K562 (cell line): ENCODE results near the gene COQ5. TPM values are rescaled to one million over a fixed set of nuclear protein-coding genes. Genes with fewer than 3 reads are reported as not detected.

Experiments used
- ATAC-seq: fragments of 200-7000 bp; cut with Tn5 transposase; 3 replicates; pipeline ENCODE4 v1.9.1; 2020; ENCODE audit warnings: moderate library complexity
- BruUV-seq: library from RNA; stranded (reverse); fragments of 400-500 nt; replicated peaks from 2 replicates; lab custom pipeline; 2021; lab: Mats Ljungman, UMichigan
- CTCF ChIA-PET: fragments of 300-600 bp; formaldehyde crosslinking; extraction: SDS; loops from one replicate; lab custom pipeline; 2021; ENCODE audit warnings: low intra/inter-chr PET ratio; lab: Yijun Ruan, JAX
- POLR2A ChIA-PET: fragments of 300-600, 350-650 bp; sonication (Branson Sonifier 250); formaldehyde crosslinking; extraction: SDS; loops from one replicate; lab custom pipeline; 2021; ENCODE audit warnings: antibody characterized with exemption, inconsistent platforms; lab: Yijun Ruan, JAX
- DNase-seq, 4 experiments: peaks; one replicate each; pipeline versions ENCODE4 v3.0.0 to v3.0.0-alpha.2; 2011 to 2018; ENCODE audit warnings: low spot score in 3 of 4, mixed read lengths in 3 of 4; ENCODE audit errors: extremely low read depth in 1 of 4
- FAIRE-seq: peaks from 2 replicates; lab custom pipeline; 2011; peaks lifted over from hg19 to GRCh38; lab: Jason Lieb, UNC
- H2AFZ ChIP-seq: 2 replicates; pipeline ENCODE4 v1.6.0; 2011; ENCODE audit warnings: low read depth, low read length, control low read depth, inconsistent platforms
- H3K27ac ChIP-seq: fragments of 200-600 bp; 3 replicates; pipeline ENCODE4 v1.8.0; 2011; ENCODE audit warnings: low read depth, mild to moderate bottlenecking, control low read depth, inconsistent platforms, low read length, moderate library complexity, mixed read lengths; ENCODE audit errors: extremely low read depth
- H3K27me3 ChIP-seq, 2 experiments: fragments of 300-600 bp in 1 of 2; 2 replicates in 1 of 2; 3 replicates in 1 of 2; pipeline versions ENCODE4 v1.6.0 to v1.8.0; 2011; ENCODE audit warnings: inconsistent platforms in 2 of 2, low read length in 2 of 2, mild to moderate bottlenecking in 1 of 2, mixed read lengths in 1 of 2, moderate library complexity in 1 of 2; ENCODE audit not compliant: control insufficient read depth in 2 of 2, insufficient read depth in 2 of 2
- H3K36me3 ChIP-seq: fragments of 300-600 bp; 3 replicates; pipeline ENCODE4 v1.8.0; 2011; ENCODE audit warnings: mild to moderate bottlenecking, low read length, inconsistent platforms; ENCODE audit not compliant: control insufficient read depth, insufficient read depth
- H3K4me1 ChIP-seq, 2 experiments: fragments of 200-600 bp in 1 of 2; replicated peaks in 1 of 2; 2 replicates in 1 of 2; 3 replicates in 1 of 2; pipeline versions ENCODE4 v1.5.1 to v1.8.0; 2011; ENCODE audit warnings: inconsistent platforms in 2 of 2, low read length in 2 of 2, mild to moderate bottlenecking in 1 of 2, mixed read lengths in 1 of 2, moderate library complexity in 1 of 2; ENCODE audit not compliant: control insufficient read depth in 2 of 2, insufficient read depth in 2 of 2
- H3K4me2 ChIP-seq: 2 replicates; pipeline ENCODE4 v1.6.1; 2011; ENCODE audit warnings: low read length, control low read depth, inconsistent platforms, mixed read lengths; ENCODE audit not compliant: insufficient read depth
- H3K4me3 ChIP-seq: fragments of 200-600 bp; sonication (generic), shearing (Covaris generic); 2 replicates; pipeline ENCODE4 v1.5.1; 2016; ENCODE audit warnings: control low read depth, inconsistent platforms
- H3K79me2 ChIP-seq: fragments of 200-600 bp; 3 replicates; pipeline ENCODE4 v1.8.0; 2011; ENCODE audit warnings: low read length, inconsistent platforms; ENCODE audit not compliant: control insufficient read depth, insufficient read depth
- H3K9ac ChIP-seq, 2 experiments: 2 replicates each; pipeline versions ENCODE4 v1.6.0 to v1.6.1; 2011; ENCODE audit warnings: low read depth in 2 of 2, low read length in 2 of 2, control low read depth in 1 of 2, inconsistent platforms in 1 of 2, mild to moderate bottlenecking in 1 of 2, mixed read lengths in 1 of 2; ENCODE audit not compliant: insufficient read depth in 1 of 2
- H3K9me1 ChIP-seq: one replicate; pipeline ENCODE4 v1.6.0; 2011; ENCODE audit warnings: inconsistent platforms, mild to moderate bottlenecking, low read length, moderate library complexity; ENCODE audit not compliant: control insufficient read depth, insufficient read depth
- H3K9me3 ChIP-seq: replicated peaks from 2 replicates; pipeline ENCODE4 v1.5.1; 2011; ENCODE audit warnings: low read depth, low read length, inconsistent platforms; ENCODE audit not compliant: control insufficient read depth, insufficient read depth
- H4K20me1 ChIP-seq: replicated peaks from 2 replicates; pipeline ENCODE4 v1.6.1; 2011; ENCODE audit warnings: low read length, inconsistent platforms, mixed read lengths; ENCODE audit not compliant: control insufficient read depth, insufficient read depth
- CEBPB ChIP-seq: fragments of 450-650 bp; IDR thresholded peaks from 2 replicates; pipeline ENCODE4 v1.6.1; 2016; ENCODE audit warnings: missing genetic modification characterization, missing compliant biosample characterization
- CLOCK ChIP-seq: fragments of 250-450 bp; sonication (Bioruptor Pico); IDR thresholded peaks from 2 replicates; pipeline ENCODE4 v1.4.0; 2020; ENCODE audit warnings: mild to moderate bottlenecking, moderate library complexity, borderline replicate concordance
- POLR2A ChIP-seq: fragments of 450-650 bp; conservative IDR thresholded peaks from 2 replicates; pipeline ENCODE4 v1.6.1; 2016
- RUNX1 ChIP-seq: sonication (generic); IDR thresholded peaks from 2 replicates; pipeline ENCODE4 v1.6.1; 2016; ENCODE audit warnings: antibody characterized with exemption, low read depth
- SRSF9 ChIP-seq: fragments of 200-400 bp; formaldehyde crosslinking; IDR thresholded peaks from 2 replicates; pipeline ENCODE4 v1.6.1; 2017; ENCODE audit warnings: low read depth, low read length, borderline replicate concordance
- U2AF2 ChIP-seq: fragments of 200-400 bp; formaldehyde crosslinking; optimal IDR thresholded peaks from 2 replicates; pipeline ENCODE3; 2017; ENCODE audit warnings: low read depth, mild to moderate bottlenecking, low read length
- ZNF280B ChIP-seq: fragments of 250-450 bp; sonication (Bioruptor Pico); IDR thresholded peaks from 2 replicates; pipeline ENCODE4 v1.5.1; 2021; ENCODE audit warnings: mild to moderate bottlenecking
- ZNF408 ChIP-seq: fragments of 250-450 bp; sonication (Bioruptor Pico); IDR thresholded peaks from 2 replicates; pipeline ENCODE4 v1.4.0; 2020; ENCODE audit warnings: low read depth, mild to moderate bottlenecking, moderate library complexity
- in situ Hi-C: fragments of 300-500 bp; cut with MboI; formaldehyde crosslinking; loops from 4 replicates; pipeline ENCODE4 v1.15.0; 2018; ENCODE audit warnings: inconsistent platforms, mixed read lengths
- intact Hi-C: fragments of 100-400 bp; cut with micrococcal nuclease; formaldehyde crosslinking; loops from 2 replicates; pipeline ENCODE4 v1.14.2; 2022
- polyA plus RNA-seq, 8 experiments: library from polyadenylated mRNA; depleted of rRNA in 4 of 8; stranded (reverse) in 5 of 8; unstranded in 3 of 8; fragments of >200 nt; fragmentation: Nextera tagmentation in 2 of 8; fragmentation: Illumina TruSeq in 1 of 8; extraction: Ambion mirVana in 2 of 8; extraction: Trizol in 1 of 8; gene quantifications; 2 replicates each; pipeline versions ENCODE4 v1.2.1 to v1.2.3, GENCODE V29; 2011 to 2014; ENCODE audit warnings: inconsistent platforms in 1 of 8, missing spikeins in 1 of 8
- total RNA-seq, 7 experiments: library from RNA; depleted of rRNA in 6 of 7; stranded (reverse); fragments of >200 nt in 6 of 7; fragmentation: Illumina TruSeq in 2 of 7; extraction: Trizol in 2 of 7; gene quantifications; 2 replicates each; pipeline versions ENCODE4 v1.2.1 to v1.2.3, GENCODE V29; 2011 to 2021; ENCODE audit warnings: low replicate concordance in 1 of 7

COQ5 gene
- total and polyA plus RNA-seq, 9 of the 15 experiments (the other 6 are each of a cell fraction or from before 2014, with no cell fraction given) = 19.2 to 59.7 (median 30.4) TPM

- peak overlapping the region; percentile 44 for H3K4me2 ChIP-seq
- no TSS peak for BruUV-seq
- POLR2A ChIA-PET = interaction anchor here (0.8 to 2.8 kb wide), 11 partner anchors 8 to 180 kb away, joined by 3 to 8 read pairs (median 4); partner anchors contain the start of genes COQ5, DYNLL1 and POP5
These were observed 56.4 kb downstream of the COQ5 start for GRCh38 chr12:120472521-120472920.

More at GRCh38 chr12:120472521-120472920, 56.4 kb downstream of the COQ5 start:
- Histone ChIP-seq H3K9me1 (no peaks in the 10 kb centered on the region), H3K79me2 (peaks cover 77% of the 10 kb centered on the region), H3K9ac (peak overlapping the region in 1 of 2 experiments; percentile 36; a peak in 2 of 4 replicates), H3K27me3 (no peaks in the 10 kb centered on the region), H3K4me3 (no peak overlapping the region), H3K36me3 (peaks cover 11% of the 10 kb centered on the region; the same call in 2 of the 3 replicates), H4K20me1 (peaks cover 13% of the 10 kb centered on the region; the same call in 1 of the 2 replicates), H3K4me1 (peaks cover 35% of the 10 kb centered on the region in 2 experiments), H3K9me3 (no peaks in the 10 kb centered on the region), H3K27ac (peak overlapping the region; percentile 38; the same call in 1 of the 3 replicates), H2AFZ (no peak overlapping the region)
- FAIRE-seq = no peak
- intact Hi-C loops = no loop called here
- CTCF ChIA-PET = interaction anchor here (0.5 kb wide), 1 partner anchor 25 kb away, joined by 3 read pairs; no protein-coding TSS in a partner anchor
- in situ Hi-C loops = no loop called here
- TF ChIP-seq ZNF408 (CRISPR knock-in tag) (no peak), U2AF2 (no peak), SRSF9 (no peak), ZNF280B (no peak), POLR2A (no peak), CEBPB (tag) (no peak; the same call in 1 of the 2 replicates), CLOCK (CRISPR knock-in tag) (no peak), RUNX1 (no peak)
- no peak for ATAC-seq
- no peak for DNase-seq
